NCI-H2107 treated with DMSO at 0.1 percent for 48 hours (cell line): ENCODE data around the gene CTSZ.

Experiments
- DNase-seq: peaks from one replicate; lab custom pipeline; 2025; ENCODE audit not compliant: unreplicated experiment; lab: John Stamatoyannopoulos, UW

The CTSZ gene

GRCh38 chr20:59032023-59032712 is 25.1 kb upstream of the CTSZ start, which contains the start of gene ATP5F1E:
ATP5F1E (minus strand) TSS chr20:59032335; CDS start chr20:59032251, 84 bp downstream.
- peak; percentile 88 for DNase-seq

- DNase-seq = no peak
Observed at GRCh38 chr20:59031564-59032022, 24.5 kb upstream of the CTSZ start.

GRCh38 chr20:59030911-59031563 is 24.0 kb upstream of the CTSZ start:
- no peak for DNase-seq

GRCh38 chr20:59028812-59029211 is 21.8 kb upstream of the CTSZ start:
- DNase-seq = no peak

GRCh38 chr20:59027741-59028320 is 20.8 kb upstream of the CTSZ start:
- DNase-seq = no peak

GRCh38 chr20:59026904-59027740 is 20.1 kb upstream of the CTSZ start:
- no peak for DNase-seq

- no peak for DNase-seq
Observed at GRCh38 chr20:59025511-59025910, 18.5 kb upstream of the CTSZ start.

- DNase-seq = no peak
Observed at GRCh38 chr20:59025086-59025485, 18.0 kb upstream of the CTSZ start.

- DNase-seq = no peak
Observed at GRCh38 chr20:59024111-59024530, 17.1 kb upstream of the CTSZ start.

- no peak for DNase-seq
Observed at GRCh38 chr20:59023616-59024015, 16.6 kb upstream of the CTSZ start.

- DNase-seq = no peak
Observed at GRCh38 chr20:59022754-59023153, 15.7 kb upstream of the CTSZ start.

GRCh38 chr20:59020938-59021551 is 14.0 kb upstream of the CTSZ start:
- DNase-seq = no peak

- no peak for DNase-seq
Observed at GRCh38 chr20:59019217-59019616, 12.2 kb upstream of the CTSZ start, which contains the start of gene TUBB1. TUBB1 (plus strand) TSS chr20:59019429; CDS start chr20:59019523, 94 bp downstream.

- DNase-seq = no peak
Observed at GRCh38 chr20:59018817-59019216, 11.8 kb upstream of the CTSZ start.

- no peak for DNase-seq
Observed at GRCh38 chr20:59017493-59018231, 10.6 kb upstream of the CTSZ start.

GRCh38 chr20:59016795-59017492 is 9.9 kb upstream of the CTSZ start:
- no peak for DNase-seq

- DNase-seq = no peak
Observed at GRCh38 chr20:59015812-59016711, 9.0 kb upstream of the CTSZ start.

- no peak for DNase-seq
Observed at GRCh38 chr20:59015411-59015810, 8.4 kb upstream of the CTSZ start.
